ENCODE measurements around the gene TARM1.

DNA sequence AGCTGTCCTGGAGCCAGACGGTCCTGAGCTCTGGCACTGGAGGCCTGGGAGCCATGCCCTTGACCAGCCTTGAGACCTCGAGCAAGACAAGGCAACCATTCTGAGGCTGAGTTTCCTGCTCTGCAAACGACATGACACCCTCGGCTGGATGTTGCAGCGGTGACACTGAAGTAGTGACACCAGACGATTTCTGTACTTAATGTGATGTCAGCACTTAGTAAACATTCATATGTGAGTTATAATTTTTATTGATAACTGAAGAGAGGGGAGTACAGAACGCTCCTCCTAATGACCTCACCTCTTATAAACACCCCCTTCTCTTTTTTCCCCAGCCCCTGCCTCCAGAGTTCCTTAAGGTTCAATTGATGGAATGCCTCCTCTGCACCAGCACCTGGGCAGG, 27.3 kb upstream of the TARM1 start:
- TF ChIP-seq ZNF274 (IDR thresholded peaks at IDR 0.05; ENCODE audit: low read depth, low read length) (no peak), YY1 (IDR thresholded peaks at IDR 0.05; ENCODE audit: insufficient read depth, insufficient read length) (no peak)

Measured in NT2/D1 (cell line).